Cerebellar nuclear complex (tissue), 1 donor: Measurements from ENCODE around the gene RNF34.
"Not testable (repeated sequence)": the region's sequence is repeated elsewhere in the genome, so short reads cannot be mapped to it uniquely, and the experiment has no call there.

ENCODE experiments used
- DNase-seq, 2 experiments: peaks; one replicate each; lab custom pipeline; 2025; lab: John Stamatoyannopoulos, UW

The RNF34 gene, protein sequence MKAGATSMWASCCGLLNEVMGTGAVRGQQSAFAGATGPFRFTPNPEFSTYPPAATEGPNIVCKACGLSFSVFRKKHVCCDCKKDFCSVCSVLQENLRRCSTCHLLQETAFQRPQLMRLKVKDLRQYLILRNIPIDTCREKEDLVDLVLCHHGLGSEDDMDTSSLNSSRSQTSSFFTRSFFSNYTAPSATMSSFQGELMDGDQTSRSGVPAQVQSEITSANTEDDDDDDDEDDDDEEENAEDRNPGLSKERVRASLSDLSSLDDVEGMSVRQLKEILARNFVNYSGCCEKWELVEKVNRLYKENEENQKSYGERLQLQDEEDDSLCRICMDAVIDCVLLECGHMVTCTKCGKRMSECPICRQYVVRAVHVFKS

DNA sequence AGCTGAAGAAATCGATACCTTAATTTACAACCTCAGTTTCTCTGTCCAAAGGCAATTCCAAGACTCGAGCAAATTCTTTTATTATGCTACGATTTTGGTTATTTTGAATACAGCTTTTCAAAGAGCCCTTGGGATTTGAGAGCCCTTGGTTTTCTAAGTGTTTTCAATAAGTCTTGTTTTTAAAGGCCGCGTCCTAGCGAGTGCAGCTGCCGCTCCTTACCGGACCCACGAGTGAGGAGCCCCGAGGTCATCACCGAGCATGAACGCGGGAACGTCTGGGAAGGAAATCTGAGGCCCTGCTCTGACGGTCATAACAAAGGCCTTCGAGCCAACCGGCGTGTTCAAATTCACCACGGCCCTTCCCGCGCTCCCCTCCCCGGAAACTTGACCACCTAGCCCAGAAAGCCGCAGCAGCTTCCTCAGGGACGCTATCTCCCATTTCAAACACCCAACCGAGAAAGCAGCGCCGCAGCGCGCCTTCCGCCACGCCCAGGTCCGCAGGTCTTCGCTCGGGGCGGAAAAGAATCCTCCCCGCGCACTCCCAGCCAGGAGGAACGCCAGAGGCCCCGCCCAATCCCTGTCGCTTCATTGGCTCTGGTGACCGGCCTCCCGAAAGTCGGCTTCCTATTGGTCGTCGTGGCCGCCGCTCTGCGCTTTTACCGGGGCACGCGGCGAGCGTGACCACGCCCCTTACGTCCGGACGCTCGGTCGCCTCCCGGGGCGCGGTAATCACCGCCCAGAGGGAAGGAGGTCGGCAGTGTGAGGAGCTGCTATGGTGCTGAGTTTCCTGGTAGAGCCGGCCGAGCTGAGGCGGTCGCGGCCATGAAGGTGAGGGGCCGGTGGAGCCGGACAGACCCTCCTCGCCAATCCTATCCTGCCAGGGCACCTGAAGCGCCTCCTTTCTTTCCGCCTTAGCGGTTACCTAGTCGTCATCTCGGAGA lies at the start of gene RNF34:
TSS of gene RNF34 (plus strand) at position 728 of the 941 bp plus-strand sequence. CDS start at position 823, 95 bp downstream.
- peak; percentile 73 to 93 for DNase-seq

DNA sequence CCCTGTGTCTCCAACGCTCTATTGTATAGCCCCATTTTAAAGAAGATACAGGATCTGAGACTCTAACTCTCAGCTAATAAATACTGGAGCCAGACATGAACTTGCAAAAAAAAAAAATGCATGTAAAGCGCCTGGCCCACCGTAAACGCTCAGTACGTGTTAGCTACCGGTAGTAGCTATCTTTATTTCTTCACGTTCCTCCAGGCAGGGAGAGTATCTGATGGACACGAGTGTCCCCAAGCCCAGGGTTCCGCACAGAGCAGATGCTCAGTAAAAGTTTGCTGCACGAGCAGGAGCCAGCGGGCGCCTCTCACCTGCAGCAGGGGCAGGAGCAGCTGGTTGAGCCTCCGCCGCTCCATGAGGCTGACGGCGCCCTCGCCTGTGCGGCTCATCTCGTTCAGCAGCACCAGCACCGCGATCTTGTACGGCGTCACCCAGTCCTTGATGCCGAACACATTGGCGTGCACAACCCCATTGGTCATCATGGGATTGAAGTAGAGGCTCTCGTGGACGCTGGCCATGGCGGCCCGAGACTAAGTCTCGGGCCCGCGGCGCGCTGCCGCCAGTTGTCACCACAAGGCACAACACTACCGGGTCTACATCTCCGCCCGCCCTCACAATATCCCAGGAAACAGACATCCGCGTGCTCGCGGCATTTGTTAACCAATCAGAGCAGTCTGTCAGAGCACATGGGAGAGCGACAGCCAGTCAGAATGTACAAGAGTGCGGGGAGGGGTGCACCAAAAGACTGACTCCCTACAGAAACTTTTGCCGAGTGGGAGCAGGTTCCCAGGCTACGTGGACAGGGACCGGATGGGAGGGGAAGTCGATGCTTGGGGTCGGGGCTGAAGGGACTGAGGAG lies 47.9 kb upstream of the RNF34 start, which contains the start of gene ANAPC5:
TSS of gene ANAPC5 (minus strand) at position 592 of the 862 bp plus-strand sequence. CDS start at position 521, 71 bp downstream.
- peak; percentile 80 to 84 for DNase-seq

DNA sequence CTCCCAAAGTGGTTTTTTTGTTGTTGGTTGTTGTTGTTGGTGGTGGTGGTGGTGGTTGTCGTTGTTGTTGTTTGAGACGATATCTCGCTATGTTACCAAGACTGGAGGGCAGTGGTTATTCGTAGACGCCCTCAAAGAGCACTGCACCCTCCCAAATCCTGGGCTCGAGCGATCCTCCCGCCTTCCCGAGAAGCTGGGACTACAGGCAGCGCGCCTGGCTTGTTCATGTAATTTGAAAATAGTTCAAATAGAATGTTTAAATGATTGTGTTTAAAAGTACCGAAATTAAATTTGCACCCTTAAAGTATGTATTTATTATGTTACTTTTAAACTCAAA lies 47.3 kb upstream of the RNF34 start:
- peak in 1 of 2 experiments; percentile 79 for DNase-seq

DNA sequence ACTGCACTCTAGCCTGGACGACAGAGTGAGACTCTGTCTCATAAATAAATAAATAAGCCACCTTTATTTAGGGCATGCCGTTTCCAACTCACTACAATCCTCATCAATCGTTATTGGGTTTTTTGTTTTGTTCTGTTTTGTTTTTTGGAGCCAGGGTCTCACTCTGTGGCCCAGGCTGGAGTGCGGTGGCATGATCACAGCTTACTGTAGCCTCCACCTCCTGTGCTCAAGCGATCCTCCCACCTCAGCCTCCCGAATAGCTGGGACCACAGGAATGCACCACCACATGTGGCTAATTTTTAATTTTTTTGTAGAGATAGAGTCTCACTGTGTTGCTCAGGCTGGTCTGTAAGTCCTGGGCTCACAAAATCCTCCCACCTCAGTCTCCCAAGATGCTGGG lies 44.1 kb upstream of the RNF34 start:
- DNase-seq = no peak

DNA sequence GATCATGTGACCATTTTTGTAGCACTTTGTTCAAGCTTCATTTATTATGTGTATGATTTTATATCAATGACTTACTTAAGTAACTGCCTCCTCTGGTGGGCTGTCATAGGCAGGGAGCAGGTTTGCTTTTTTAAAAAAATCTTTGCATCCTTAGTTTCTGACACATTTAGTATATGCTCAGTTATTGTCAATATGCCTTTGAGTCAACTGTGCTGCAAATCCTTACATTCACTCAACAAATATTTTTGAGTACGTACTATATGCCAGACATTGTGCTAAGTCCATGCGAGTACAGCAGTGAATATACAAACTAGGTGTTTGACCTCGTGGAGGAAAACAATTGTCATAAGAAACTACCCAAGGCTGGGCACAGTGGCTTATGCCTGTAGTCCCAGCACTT lies 43.3 kb upstream of the RNF34 start:
- no peak for DNase-seq

DNA sequence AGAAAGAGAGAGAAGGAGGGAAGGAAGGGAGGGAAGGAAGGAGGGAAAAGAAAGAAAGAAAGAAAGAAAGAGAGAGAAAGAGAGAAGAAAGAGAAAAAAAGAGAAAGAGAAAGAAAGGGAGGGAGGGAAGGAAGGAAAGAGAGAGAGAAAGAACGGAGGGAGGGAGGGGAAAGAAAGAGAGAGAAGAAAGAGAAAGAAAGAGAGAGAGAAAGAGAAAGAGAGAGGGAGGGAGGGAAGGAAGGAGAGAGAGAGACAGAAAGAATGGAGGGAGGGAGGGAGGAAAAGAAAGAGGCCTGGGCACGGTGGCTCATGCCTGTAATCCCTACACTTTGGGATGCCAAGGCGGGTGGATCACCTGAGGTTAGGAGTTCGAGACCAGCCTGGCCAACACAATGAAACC lies 42.6 kb upstream of the RNF34 start:
- no peak for DNase-seq

DNA sequence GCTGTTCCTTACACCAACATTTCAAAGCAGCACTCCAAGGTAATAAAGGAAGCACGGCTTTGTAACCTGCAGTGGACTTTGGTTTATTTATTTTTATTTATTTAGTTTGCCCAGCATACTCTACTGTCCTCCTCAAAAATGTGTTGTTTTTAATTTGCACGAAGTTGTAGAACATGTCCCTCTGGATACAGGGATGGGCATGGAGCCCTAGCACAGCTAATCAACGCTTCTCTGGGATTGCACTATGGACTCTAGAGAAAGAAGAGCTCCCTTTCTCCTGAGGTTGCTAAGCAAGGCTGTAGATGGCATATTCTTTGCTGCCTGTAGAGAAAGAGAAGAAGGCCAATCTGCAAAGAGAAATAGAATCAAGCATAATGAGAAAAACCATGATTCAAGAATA lies 41.8 kb upstream of the RNF34 start:
- DNase-seq = no peak

DNA sequence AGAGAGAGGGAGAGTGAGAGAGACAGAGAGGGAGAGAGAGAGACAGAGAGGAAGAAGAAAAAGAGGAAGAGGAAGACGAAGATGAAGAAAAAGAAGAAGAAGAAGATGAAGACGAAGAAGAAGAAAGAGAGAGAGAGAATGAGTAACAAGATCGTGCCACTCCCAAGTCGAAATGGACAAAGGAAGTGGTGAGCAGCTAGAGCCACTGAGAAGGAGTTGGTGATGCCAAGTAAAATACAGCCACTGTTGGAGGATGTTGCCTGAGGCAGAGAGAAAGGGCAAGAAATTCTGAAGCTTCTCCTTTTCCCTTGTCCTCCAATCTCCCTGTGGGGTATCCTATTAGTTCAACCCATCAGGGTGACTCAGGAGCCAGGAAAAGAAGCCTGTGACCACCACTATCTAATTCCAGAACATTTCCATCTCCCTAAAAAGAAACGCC lies 35.2 kb upstream of the RNF34 start:
- DNase-seq = no peak

DNA sequence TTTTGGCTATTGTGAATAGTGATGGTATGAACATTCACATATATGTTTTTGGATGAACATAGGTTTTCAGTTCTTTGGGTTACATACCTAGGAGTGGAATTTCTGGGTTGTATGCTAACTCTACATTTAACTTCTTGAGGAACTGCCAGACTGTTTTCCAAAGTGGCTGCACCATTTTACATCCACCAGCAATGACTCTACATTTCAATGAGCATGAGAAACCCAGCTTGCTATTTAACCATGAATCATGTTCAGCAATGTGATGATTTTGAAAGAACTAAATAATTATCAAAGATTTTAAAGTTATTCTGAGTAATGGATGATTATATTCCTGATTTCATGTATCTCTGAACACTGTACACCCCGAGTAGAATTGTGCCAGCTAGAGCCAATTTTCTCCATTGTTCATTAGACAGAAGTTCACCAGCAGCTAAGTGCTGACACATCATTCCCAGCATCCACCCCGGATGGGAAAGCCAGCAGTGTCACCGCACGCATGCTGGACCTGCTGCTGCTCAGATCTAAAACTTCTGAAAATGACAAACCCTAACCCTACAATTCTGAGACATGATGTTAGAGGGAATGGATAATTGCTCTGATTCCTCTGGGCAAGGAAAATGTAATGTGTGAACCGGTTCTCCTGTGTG lies 34.4 kb upstream of the RNF34 start:
- no peak for DNase-seq

DNA sequence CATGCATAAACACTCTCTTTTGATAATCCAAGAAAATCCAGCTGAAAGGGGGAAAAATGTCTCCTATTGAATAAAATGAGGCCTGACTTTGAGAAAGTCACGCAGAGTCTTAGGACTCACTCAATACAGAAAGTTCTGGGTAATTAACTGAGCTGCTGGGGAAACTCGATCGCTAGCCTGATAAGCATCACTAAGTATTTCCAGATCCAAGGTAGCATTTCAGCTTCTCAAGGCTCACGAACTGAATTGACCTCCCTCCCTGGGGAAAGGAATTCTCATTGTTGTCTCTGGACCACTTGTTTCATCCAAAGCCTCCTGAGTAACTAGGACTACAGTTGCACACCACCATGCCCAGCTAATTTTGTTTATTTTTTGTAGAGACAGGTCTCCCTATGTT lies 33.9 kb upstream of the RNF34 start:
- DNase-seq = no peak

DNA sequence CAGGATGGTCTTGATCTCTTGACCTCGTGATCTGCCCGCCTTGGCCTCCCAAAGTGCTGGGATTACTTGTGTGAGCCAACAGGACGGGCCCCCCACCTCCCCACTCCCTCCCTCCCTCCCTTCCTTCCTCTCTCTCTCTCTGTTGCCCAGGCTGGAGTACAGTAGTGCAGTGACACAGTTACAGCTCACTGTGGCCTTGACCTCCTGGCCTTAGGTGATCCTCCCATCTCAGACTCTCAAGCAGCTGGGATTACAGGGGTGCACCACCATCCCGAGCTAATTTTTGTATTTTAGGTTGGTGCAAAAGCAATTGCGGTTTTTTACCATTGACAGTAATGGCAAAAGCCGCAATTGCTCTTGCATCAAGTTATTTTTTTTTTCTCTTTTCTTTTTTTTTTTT lies 28.5 kb upstream of the RNF34 start:
- DNase-seq = no peak

DNA sequence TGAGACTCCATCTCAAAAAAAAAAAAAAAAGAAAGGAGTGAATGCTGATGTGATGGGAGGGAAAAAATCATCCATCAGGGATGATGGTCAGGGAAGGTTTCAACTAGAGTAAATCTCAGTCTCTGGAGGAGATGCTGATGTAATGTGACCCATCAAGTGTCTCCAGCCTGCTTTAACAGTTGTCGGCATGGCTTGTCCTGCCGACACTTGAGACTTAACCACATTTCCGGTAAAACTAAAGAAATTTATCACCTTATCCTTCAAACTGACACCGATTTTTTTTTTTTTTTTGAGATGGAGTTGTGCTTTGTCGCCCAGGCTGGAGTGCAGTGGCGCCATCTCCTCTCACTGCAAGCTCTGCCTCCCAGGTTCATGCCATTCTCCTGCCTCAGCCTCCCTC lies 26.2 kb upstream of the RNF34 start:
- DNase-seq = no peak

DNA sequence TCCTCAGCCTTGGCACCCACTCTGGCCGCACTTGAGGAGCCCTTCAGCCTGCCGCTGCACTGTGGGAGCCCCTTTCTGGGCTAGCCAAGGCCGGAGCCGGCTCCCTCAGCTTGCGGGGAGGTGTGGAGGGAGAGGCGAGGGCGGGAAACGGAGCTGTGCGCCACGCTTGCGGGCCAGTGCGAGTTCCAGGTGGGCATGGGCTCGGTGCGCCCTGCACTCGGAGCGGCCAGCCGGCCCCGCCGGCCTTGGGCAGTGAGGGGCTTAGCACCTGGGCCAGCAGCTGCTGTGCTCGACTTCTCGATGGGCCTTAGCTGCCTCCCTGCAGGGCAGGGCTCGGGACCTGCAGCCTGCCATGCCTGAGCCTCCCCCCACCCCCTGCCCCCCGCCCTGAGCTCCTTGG lies 25.6 kb upstream of the RNF34 start:
- DNase-seq = not testable (repeated sequence)

DNA sequence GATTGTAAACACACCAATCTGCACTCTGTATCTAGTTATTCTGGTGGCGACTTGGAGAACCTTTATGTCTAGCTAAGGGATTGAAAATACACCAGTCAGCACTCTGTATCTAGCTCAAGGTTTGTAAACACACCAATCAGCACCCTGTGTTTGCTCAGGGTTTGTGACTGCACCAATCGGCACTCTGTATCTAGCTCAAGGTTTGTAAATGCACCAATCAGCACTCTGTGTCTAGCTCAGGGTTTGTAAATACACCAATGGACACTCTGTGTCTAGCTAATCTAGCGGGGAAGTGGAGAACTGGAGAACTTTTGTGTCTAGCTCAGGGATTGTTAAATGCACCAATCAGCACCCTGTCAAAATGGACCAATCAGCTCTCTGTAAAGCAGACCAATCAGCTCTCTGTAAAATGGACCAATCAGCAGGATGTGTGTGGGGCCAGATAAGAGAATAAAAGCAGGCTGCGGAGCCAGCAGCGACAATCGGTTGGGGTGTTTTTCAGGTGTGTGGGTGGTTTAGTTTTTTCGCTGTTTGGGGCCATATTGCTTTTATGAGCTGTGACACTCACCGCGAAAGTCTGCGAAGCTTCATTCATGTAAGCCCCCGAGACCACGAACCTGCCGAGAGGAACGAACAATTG lies 24.9 kb upstream of the RNF34 start:
- DNase-seq = not testable (repeated sequence)

DNA sequence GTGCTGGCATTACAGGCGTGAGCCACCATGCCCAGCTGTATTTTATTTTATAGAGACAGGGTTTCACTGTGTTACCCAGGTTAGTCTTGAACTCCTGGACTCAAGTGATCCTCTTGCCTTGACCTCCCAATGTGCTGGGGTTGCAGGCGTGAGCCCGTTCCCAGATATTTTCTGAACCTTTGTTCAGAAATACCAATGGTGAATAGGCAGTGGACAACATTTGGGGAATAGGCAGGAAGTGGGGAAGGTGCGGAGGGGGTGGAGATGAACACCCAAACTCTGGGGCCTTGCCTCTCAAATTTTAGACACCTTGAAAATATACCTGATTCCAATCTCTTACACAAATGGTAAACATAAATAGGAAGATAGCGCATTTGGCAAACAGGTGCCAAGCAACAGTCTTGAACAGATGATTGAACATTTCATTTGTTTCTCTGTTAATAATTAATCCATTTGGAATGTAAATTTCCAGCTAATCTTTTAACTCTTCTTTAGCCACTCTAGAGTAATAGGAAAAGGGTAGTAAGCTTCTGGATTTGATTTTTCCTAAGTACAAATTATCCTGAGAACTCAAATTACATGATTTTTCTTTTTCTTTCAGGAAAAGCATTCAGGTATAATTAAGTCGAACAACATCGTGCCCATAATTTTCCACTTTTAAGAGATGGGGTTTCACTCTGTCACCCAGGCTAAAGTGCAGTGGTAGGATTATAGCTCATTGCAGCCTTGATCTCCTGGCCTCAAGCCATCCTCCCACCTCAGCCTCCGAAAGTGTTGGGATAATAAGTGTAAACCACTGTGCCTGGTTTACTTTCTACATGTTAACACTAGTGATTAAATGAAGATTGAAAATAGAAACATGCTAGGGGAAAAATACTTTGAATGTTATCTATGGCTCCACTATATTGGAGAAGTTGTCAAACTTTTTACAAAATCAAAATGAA lies 22.9 kb upstream of the RNF34 start:
- no peak for DNase-seq

DNA sequence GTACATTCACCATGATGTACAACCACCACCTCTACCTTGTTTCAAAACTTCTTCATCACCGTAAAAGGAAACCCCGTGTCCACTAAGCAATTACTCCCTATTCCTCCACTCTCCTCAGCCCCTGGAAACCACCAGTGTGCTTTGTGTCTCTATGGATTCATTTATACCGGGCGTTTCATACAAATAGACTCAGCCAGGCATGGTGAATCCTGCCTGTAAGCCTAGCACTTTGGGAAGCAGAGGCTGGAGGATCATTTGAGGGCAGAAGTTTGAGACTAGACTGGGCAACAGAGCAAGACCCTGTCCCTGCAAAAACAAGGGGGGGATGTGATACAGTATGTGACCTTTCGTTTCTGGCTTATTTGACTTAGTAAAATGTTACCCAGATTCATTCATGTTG lies 21.2 kb upstream of the RNF34 start:
- no peak for DNase-seq

DNA sequence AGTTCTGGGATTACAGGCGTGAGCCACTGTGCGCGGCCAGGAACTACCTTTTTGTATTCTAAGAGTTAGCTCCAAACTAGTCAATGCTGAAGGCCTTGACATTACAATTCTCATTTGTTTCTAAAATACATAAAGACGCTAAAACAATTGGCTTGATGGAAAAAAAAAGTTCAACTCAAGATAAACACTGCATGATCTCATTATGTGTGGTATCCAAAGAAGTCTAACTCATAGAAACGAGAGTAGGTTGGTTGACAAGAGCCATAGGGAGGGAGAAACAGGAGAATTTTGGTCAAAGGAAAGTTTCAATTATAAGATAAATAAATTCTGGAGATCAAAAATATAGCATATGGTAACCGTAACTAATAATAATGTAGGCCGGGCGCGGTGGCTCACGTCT lies 20.0 kb upstream of the RNF34 start:
- DNase-seq = no peak

DNA sequence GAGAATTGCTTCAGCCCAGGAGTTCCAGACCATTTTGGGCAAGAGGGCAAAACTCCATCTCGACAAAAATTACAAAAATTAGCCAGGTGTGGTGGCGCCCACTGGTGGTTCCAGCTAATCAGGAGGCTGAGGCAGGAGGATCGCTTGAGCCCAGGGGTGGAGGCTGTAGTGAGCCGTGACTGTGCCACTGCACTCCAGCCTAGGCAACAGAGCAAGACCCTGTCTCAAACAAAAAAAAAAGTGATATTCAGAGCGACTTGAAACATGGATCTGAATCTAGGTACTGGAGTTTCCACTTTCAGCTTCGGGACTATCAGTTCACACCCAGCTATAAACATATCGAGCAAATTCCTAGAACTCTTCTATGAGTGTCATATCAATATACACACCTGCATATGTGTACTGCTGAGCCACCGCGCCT lies 16.3 kb upstream of the RNF34 start:
- DNase-seq = no peak

DNA sequence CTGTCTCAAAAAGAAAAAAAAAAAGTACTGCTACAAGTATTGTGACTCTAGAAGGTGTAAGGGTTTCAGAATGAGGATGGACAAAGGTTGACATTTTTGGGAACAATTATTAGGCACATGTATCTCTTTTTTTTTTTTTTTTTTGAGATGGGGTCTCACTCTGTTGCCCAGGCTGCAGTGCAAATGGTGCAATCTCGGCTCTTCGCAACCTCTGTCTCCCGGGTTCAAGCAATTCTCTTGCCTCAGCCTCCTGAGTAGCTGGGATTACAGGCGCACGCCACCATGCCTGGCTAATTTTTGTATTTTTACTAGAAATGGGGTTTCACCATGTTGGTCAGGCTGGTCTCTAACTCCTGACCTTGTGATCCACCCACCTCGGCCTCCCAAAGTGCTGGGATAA lies 15.0 kb upstream of the RNF34 start:
- not testable (repeated sequence) for DNase-seq
